Measurements from ENCODE around the gene PCSK7. TPM values are rescaled to one million over a fixed set of nuclear protein-coding genes. Genes with fewer than 3 reads are reported as not detected.

PCSK7 gene
- total RNA-seq, 1 donor from 2014 or later = 66.0 TPM

- Mint-ChIP-seq H3K36me3 (peaks cover 7% of the 10 kb centered on the region), H3K27ac (no peak overlapping the region), H3K9me3 (no peaks in the 10 kb centered on the region)
These were observed 6.2 kb downstream of the PCSK7 start for GRCh38 chr11:117225553-117226170.

DNA sequence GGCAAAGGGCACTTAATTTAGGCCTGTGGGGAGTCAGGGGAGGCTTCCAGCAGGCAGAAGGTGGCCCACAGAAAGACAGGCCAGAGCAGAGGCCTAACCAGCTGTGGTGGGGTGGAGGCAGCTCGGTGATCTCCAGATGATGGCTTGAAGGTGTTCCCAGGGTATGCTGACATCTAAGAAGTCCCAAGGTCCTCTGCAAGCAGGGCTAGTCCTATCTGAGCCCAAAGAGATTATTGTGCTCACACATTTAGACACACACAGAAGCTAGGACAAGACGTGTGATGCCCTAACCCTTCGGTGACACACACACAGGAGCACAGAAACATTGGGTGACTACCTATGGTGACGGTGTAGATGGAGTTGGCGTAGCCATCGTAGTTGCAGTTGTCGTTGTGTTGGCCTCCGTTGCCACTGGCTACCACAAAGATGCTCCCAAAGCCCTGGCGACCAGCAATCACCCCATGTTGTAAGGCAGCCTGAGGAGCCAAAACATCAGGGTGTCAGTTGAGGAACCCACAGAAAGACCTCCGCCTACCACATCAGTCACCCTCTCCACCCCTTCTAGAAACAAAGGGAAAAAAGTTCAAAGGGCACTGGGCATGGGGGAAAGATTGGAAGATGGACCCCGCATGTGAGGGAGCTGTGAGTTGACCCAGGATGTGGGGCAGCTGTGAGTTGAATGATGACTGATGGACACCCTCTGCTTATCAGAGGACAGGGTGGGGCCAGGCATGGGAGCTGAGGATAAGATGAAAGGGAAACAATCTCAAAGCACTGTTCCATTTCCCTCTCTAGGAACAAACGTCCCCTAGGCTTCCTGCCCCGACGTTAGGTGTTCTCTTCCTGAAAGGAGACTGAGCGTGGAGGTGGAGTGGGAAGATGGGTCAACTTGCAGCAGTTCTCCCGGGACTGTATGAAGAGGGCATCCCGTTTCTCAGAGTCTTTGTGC, 7.9 kb downstream of the PCSK7 start:
- Mint-ChIP-seq H3K27me3 (ENCODE audit: low read depth) (no peaks in the 10 kb centered on the region), H3K4me1 (peaks cover 7% of the 10 kb centered on the region), H3K9me3 (no peaks in the 10 kb centered on the region), H3K4me3 (no peak overlapping the region), H3K36me3 (peaks cover 14% of the 10 kb centered on the region), H3K27ac (no peak overlapping the region)
- DNase-seq (ENCODE audit: low spot score in 2 of 2, unreplicated experiment in 2 of 2) = no peak
- TF ChIP-seq, protein P1, sequence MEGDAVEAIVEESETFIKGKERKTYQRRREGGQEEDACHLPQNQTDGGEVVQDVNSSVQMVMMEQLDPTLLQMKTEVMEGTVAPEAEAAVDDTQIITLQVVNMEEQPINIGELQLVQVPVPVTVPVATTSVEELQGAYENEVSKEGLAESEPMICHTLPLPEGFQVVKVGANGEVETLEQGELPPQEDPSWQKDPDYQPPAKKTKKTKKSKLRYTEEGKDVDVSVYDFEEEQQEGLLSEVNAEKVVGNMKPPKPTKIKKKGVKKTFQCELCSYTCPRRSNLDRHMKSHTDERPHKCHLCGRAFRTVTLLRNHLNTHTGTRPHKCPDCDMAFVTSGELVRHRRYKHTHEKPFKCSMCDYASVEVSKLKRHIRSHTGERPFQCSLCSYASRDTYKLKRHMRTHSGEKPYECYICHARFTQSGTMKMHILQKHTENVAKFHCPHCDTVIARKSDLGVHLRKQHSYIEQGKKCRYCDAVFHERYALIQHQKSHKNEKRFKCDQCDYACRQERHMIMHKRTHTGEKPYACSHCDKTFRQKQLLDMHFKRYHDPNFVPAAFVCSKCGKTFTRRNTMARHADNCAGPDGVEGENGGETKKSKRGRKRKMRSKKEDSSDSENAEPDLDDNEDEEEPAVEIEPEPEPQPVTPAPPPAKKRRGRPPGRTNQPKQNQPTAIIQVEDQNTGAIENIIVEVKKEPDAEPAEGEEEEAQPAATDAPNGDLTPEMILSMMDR (IDR thresholded peaks at IDR 0.05; ENCODE audit: unreplicated experiment) = no peak

More at GRCh38 chr11:117225553-117226170, 6.2 kb downstream of the PCSK7 start:
- Mint-ChIP-seq H3K4me3 (no peak overlapping the region), H3K4me1 (peaks cover 12% of the 10 kb centered on the region), H3K27me3 (ENCODE audit: low read depth) (no peaks in the 10 kb centered on the region)
- TF ChIP-seq, protein P1 (IDR thresholded peaks at IDR 0.05; ENCODE audit: unreplicated experiment) = no peak
- DNase-seq (ENCODE audit: low spot score in 2 of 2, unreplicated experiment in 2 of 2) = no peak

DNA sequence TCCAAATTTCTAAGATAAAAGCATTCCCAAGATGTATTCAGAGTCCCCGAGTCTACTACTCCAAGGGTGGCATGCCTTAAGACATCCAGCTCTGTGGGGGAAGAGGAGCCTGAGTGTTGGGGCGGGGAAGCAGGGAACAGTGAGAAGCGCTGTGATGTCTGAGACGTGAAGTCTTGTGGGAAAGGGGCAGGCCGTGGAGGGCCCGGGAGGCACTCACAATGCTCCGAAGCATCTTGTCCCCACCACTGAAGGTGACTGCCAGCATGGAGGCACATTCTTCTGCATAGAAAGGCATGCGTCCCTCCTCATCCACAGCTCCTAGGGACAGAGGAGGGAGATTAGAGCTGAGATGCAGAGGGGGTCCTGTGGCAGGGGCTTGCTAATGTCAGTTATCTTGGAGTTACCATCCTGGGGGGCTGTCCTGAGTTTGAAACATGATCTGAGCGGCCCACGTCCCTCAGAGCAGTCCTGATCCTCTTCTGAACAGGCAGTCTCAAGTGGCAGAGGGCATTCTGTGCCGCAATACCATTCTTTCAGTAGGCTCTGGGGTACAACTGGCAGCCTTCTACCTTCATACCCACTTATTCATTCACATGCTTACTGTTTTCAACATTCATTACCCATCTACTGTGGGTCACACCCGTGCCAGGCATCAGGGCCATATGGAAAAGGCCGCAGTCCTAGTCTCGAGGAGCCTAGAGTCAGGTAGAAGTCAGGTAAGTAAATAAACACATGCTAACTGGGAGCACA, 8.7 kb downstream of the PCSK7 start:
- Mint-ChIP-seq H3K4me3 (no peak overlapping the region), H3K27me3 (ENCODE audit: low read depth) (no peaks in the 10 kb centered on the region), H3K36me3 (peaks cover 14% of the 10 kb centered on the region), H3K9me3 (no peaks in the 10 kb centered on the region), H3K27ac (no peak overlapping the region), H3K4me1 (peaks cover 12% of the 10 kb centered on the region)
- TF ChIP-seq, protein P1 (IDR thresholded peaks at IDR 0.05; ENCODE audit: unreplicated experiment) = no peak
- DNase-seq (ENCODE audit: low spot score in 2 of 2, unreplicated experiment in 2 of 2) = no peak

DNA sequence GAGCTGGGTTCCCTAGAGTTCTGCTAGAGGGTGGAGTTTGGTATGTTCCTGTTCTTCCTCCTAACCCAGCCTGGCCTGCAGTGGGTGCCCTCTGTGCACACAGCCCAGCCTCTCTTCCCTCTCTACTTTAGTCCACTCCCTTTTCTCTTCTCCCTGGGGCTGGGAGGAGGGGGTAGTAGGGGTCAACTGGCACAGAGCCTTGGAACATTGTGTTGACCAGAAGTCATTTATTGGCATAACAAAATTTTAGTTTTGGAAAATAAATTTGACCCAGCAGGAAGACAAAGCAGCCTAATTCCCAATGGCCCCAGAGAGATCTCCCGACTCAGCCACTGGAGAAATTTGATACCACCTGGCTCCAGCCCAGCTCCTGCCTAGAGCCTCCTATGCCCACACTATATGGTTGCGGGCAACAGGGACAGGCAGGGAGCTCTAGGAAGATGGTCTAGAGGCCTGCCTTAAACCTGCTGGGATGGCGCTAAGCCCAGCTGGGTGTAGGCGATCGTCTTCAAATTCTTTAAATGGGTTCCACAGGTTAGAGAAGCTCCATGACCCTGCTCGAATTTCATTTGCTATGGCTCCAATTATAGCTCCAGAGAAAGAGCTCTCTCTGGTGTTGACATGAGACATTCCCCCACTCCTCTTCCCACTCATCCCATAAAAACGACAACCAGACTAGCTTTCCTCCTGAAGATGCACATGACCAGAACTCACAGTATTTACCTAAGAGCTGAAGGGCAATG, 9.9 kb downstream of the PCSK7 start:
- no peak for DNase-seq (ENCODE audit: low spot score in 2 of 2, unreplicated experiment in 2 of 2)
- peak overlapping the region; percentile 54 for H3K27ac Mint-ChIP-seq

More for the DNA sequence above, 9.9 kb downstream of the PCSK7 start:
- TF ChIP-seq, protein P1 (IDR thresholded peaks at IDR 0.05; ENCODE audit: unreplicated experiment) = no peak
- Mint-ChIP-seq H3K4me1 (peaks cover 16% of the 10 kb centered on the region), H3K4me3 (no peak overlapping the region), H3K36me3 (peaks cover 13% of the 10 kb centered on the region), H3K9me3 (no peaks in the 10 kb centered on the region), H3K27me3 (ENCODE audit: low read depth) (no peaks in the 10 kb centered on the region)
